Measurements from ENCODE around the gene OR2D3. TPM values are rescaled to one million over a fixed set of nuclear protein-coding genes. Genes with fewer than 3 reads are reported as not detected.
"Not testable (repeated sequence)": the region's sequence is repeated elsewhere in the genome, so short reads cannot be mapped to it uniquely, and the experiment has no call there.

Gene OR2D3
- total RNA-seq, 1 donor from 2014 or later = not detected

- Histone ChIP-seq H3K27me3 (no peaks in the 10 kb centered on the region), H3K4me3 (no peak overlapping the region), H3K36me3 (no peaks in the 10 kb centered on the region), H3K27ac (no peak overlapping the region), H3K9me3 (no peaks in the 10 kb centered on the region), H3K4me1 (no peaks in the 10 kb centered on the region)
- DNase-seq (ENCODE audit: extremely low spot score in 2 of 2) = no peak
- intact Hi-C loops (cut with DNase I) = no loop called here
- TF ChIP-seq POLR2AphosphoS5 (IDR thresholded peaks at IDR 0.05; ENCODE audit: insufficient read depth in 1 of 2, low read depth in 1 of 2) = no peak
- no peak for TF ChIP-seq POLR2A (IDR thresholded peaks at IDR 0.05)
- no peak for TF ChIP-seq CTCF (IDR thresholded peaks at IDR 0.05)
Measured at GRCh38 chr11:6895010-6895409, 25.8 kb upstream of the OR2D3 start.

- Histone ChIP-seq H3K27me3 (no peaks in the 10 kb centered on the region), H3K4me3 (no peak overlapping the region), H3K9me3 (no peaks in the 10 kb centered on the region), H3K4me1 (no peaks in the 10 kb centered on the region), H3K36me3 (no peaks in the 10 kb centered on the region), H3K27ac (no peak overlapping the region)
- DNase-seq (ENCODE audit: extremely low spot score in 2 of 2) = no peak
- no peak for TF ChIP-seq POLR2AphosphoS5 (IDR thresholded peaks at IDR 0.05; ENCODE audit: insufficient read depth in 1 of 2, low read depth in 1 of 2)
- TF ChIP-seq POLR2A (IDR thresholded peaks at IDR 0.05) = no peak
- TF ChIP-seq CTCF (IDR thresholded peaks at IDR 0.05) = no peak
- intact Hi-C loops (cut with DNase I) = no loop called here
Measured at GRCh38 chr11:6898911-6899310, 21.9 kb upstream of the OR2D3 start.

- Histone ChIP-seq H3K27me3 (no peaks in the 10 kb centered on the region), H3K36me3 (no peaks in the 10 kb centered on the region), H3K9me3 (no peaks in the 10 kb centered on the region), H3K4me1 (no peaks in the 10 kb centered on the region), H3K4me3 (no peak overlapping the region), H3K27ac (no peak overlapping the region)
- DNase-seq (ENCODE audit: extremely low spot score in 2 of 2) = no peak
- TF ChIP-seq POLR2AphosphoS5 (IDR thresholded peaks at IDR 0.05; ENCODE audit: insufficient read depth in 1 of 2, low read depth in 1 of 2) (no peak), CTCF (IDR thresholded peaks at IDR 0.05) (no peak), POLR2A (IDR thresholded peaks at IDR 0.05) (no peak)
- intact Hi-C loops (cut with DNase I) = no loop called here
Measured at GRCh38 chr11:6900327-6900999, 20.3 kb upstream of the OR2D3 start.

GRCh38 chr11:6904804-6905203 lies 16.0 kb upstream of the OR2D3 start:
- H3K4me1 ChIP-seq; H3K27ac ChIP-seq; H3K4me3 ChIP-seq; H3K27me3 ChIP-seq; H3K36me3 ChIP-seq; intact Hi-C loops (cut with DNase I); H3K9me3 ChIP-seq; DNase-seq (ENCODE audit: extremely low spot score in 2 of 2): not testable (repeated sequence)

GRCh38 chr11:6911378-6911777 lies 9.4 kb upstream of the OR2D3 start:
- intact Hi-C loops (cut with DNase I) = no loop called here

More at GRCh38 chr11:6911378-6911777, 9.4 kb upstream of the OR2D3 start:
- H3K36me3 ChIP-seq = no peaks in the 10 kb centered on the region
- TF ChIP-seq POLR2AphosphoS5 (IDR thresholded peaks at IDR 0.05; ENCODE audit: insufficient read depth in 1 of 2, low read depth in 1 of 2) (no peak), CTCF (IDR thresholded peaks at IDR 0.05) (no peak), POLR2A (IDR thresholded peaks at IDR 0.05) (no peak)
- DNase-seq (ENCODE audit: extremely low spot score in 2 of 2) = no peak
- H3K4me1 ChIP-seq = no peaks in the 10 kb centered on the region
- no peaks in the 10 kb centered on the region for H3K9me3 ChIP-seq
- H3K4me3 ChIP-seq = no peak overlapping the region
- no peak overlapping the region for H3K27ac ChIP-seq
- H3K27me3 ChIP-seq = no peaks in the 10 kb centered on the region

Measured in vagina (tissue), 2 donors.